SK-N-DZ (cell line): Measurements from ENCODE around the gene TDRD15.
A peak's percentile ranks its signal among the peaks of the same experiment; 100 is the strongest.
"Not testable (repeated sequence)": the region's sequence is repeated elsewhere in the genome, so short reads cannot be mapped to it uniquely, and the experiment has no call there.

Experiments
- DNase-seq: peaks from one replicate; pipeline ENCODE4 v3.0.0-alpha.2; 2015; ENCODE audit warnings: low spot score

Gene TDRD15

GRCh38 chr2:21142149-21142548, 18.4 kb downstream of the TDRD15 start:
- DNase-seq = no peak

- no peak for DNase-seq
Observed at GRCh38 chr2:21146638-21147037, 22.9 kb downstream of the TDRD15 start.

DNA sequence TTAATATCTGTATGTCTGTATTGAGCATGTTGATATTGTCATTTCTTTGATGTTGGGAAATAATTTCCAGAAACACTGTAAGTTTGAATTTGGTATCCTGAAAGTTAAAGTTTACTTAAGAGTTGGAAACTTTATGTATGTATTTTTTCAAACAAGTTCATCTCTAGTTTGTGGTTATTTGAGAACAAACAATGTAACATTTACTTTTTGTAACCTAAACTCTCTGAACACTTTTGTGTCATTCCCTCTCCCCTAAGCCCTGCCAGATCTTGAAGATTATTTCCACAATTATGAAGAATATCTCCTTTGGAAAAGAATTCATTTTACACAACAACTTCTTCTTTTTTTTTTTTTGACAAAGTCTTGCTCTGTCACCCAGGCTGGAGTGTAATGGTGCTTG, 24.9 kb downstream of the TDRD15 start:
- no peak for DNase-seq

DNA sequence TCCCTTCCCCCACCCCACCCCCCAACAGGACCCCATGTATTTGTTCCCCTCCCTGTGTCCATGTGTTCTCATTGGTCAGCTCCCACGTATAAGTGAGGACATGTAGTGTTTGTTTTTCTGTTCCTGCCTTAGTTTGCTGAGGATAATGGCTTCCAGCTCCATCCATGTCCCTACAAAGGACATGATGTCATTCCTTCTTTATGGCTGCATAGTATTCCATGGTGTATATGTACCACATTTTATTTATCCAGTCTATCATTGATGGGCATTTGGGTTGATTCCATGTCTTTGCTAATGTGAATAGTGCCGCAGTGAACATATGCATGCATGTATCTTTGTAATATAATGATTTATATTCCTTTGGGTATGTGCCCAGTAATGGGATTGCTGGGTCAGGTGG, 27.5 kb downstream of the TDRD15 start:
- DNase-seq = not testable (repeated sequence)

- DNase-seq = no peak
Observed at GRCh38 chr2:21155365-21156136, 31.8 kb downstream of the TDRD15 start.

GRCh38 chr2:21161122-21161521, 37.4 kb downstream of the TDRD15 start:
- no peak for DNase-seq

GRCh38 chr2:21161832-21162614, 38.3 kb downstream of the TDRD15 start:
- no peak for DNase-seq

GRCh38 chr2:21162615-21162878, 38.8 kb downstream of the TDRD15 start:
- no peak for DNase-seq

DNA sequence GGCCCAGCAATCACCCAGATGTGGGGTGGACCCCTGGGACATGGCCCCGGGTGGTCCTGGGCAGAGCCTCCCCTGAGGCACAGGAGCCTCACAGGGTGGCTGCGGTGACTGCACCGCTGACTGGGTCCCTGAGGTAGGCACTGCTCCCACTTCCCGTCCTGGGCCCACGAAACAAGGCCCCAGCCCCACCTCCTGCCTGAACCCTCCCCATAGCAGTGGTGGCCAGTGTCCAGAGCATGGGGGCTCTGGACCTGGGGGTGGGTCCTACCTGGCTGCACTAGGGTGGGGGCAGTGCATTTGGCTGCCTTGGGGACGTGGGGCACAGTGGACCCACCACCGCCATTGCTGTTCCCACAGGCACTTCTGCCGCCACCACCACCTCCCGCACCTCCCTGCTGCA, 39.4 kb downstream of the TDRD15 start:
- DNase-seq = no peak

GRCh38 chr2:21165350-21165749, 41.6 kb downstream of the TDRD15 start:
- no peak for DNase-seq

- peak; percentile 14 for DNase-seq
Observed at GRCh38 chr2:21175895-21176646, 52.3 kb downstream of the TDRD15 start.

DNA sequence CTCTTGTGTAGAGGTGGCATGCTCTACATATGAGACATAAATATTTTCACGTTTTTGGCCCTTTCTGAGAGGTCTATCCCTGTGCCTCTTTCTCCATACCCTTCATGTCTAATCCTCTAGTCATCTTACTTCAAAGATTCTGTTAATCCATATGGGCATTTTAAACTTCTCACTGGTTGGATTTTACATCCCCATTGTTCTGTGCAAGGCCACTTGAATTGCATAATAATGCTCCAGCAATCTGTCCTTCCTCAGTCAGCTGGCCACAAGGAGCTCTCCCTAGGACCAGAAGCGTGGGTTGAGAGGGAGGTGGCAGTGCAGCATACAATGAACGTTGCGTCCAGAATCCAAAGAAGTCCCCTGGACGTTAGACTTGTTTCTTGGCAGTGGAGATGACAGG, 58.2 kb downstream of the TDRD15 start:
- no peak for DNase-seq

GRCh38 chr2:21183306-21183705, 59.5 kb downstream of the TDRD15 start:
- no peak for DNase-seq

- DNase-seq = no peak
Observed at GRCh38 chr2:21183726-21184125, 60.0 kb downstream of the TDRD15 start.

DNA sequence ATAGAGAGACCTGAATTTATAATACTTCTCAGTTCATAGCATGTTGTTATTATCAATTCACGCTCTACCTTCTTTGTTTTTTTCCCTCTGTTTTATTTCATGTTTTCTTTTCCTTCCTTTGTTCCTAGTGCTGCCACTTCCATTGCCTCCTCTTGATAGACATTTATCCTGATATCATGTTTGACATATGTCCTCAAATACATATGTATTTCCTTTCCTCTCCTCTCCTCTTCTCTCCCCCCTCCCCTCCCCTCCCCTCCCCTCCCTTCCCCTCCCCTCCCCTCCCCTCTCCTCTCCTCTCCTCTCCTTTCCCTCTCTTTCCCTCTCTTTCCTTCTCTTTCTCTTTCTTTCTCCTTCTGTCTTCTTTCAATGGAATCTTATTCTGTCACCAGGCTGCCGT, 67.8 kb downstream of the TDRD15 start:
- no peak for DNase-seq
